Suprapubic skin (tissue), 4 donors: Measurements from ENCODE around the gene GBP4.

Experiments
- POLR2A ChIP-seq, 2 donors: fragments of 450-650 bp; IDR thresholded peaks; one replicate each; pipeline ENCODE4 v1.6.1; 2017; ENCODE audit warnings: antibody characterized with exemption in 2 of 2, mild to moderate bottlenecking in 2 of 2, moderate library complexity in 2 of 2
- POLR2AphosphoS5 ChIP-seq, 3 donors: sonication (generic); formaldehyde crosslinking; IDR thresholded peaks; one replicate each; pipeline ENCODE4 v1.6.1; 2017; ENCODE audit warnings: antibody characterized with exemption in 3 of 3
- TF ChIP-seq, protein P1 (sequence below), 2 donors: fragments of 200-600 bp in 1 of 2; fragments of 450-650 bp in 1 of 2; sonication (generic) in 1 of 2; IDR thresholded peaks; one replicate each; pipeline ENCODE4 v1.5.1; 2016 to 2019; ENCODE audit warnings: antibody characterized with exemption in 2 of 2, mild to moderate bottlenecking in 1 of 2, moderate library complexity in 1 of 2

DNA sequence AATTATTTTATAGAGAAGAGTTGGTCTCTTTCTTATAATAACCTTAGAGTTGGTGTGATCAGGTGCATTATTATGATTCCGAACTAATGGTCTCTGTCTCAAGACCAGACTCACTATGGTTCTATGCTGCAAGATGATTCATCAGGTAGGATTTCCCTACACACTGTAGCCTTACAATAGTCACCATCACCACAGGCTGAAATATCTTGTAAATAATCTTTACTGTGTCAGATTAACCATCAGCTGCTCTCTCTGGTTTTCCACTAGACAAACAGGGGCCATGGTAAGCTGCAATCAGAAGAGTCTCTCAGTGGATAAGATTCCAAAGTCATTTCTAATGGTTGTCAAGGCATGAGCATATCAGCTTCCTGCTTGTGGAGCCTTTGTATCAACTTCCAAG is 4.4 kb upstream of the GBP4 start:
- TF ChIP-seq, protein P1, sequence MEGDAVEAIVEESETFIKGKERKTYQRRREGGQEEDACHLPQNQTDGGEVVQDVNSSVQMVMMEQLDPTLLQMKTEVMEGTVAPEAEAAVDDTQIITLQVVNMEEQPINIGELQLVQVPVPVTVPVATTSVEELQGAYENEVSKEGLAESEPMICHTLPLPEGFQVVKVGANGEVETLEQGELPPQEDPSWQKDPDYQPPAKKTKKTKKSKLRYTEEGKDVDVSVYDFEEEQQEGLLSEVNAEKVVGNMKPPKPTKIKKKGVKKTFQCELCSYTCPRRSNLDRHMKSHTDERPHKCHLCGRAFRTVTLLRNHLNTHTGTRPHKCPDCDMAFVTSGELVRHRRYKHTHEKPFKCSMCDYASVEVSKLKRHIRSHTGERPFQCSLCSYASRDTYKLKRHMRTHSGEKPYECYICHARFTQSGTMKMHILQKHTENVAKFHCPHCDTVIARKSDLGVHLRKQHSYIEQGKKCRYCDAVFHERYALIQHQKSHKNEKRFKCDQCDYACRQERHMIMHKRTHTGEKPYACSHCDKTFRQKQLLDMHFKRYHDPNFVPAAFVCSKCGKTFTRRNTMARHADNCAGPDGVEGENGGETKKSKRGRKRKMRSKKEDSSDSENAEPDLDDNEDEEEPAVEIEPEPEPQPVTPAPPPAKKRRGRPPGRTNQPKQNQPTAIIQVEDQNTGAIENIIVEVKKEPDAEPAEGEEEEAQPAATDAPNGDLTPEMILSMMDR (IDR thresholded peaks at IDR 0.05) = no peak
- TF ChIP-seq POLR2A (IDR thresholded peaks at IDR 0.05) (no peak), POLR2AphosphoS5 (IDR thresholded peaks at IDR 0.05) (no peak)
